ENCODE data around the gene MXD4.

MXD4 gene

GRCh38 chr4:2273221-2273620 is 11.3 kb upstream of the MXD4 start:
- DNase-seq (ENCODE audit: low spot score in 2 of 2) (no peak), ATAC-seq (no peak)
- Mint-ChIP-seq H3K4me1 (no peaks in the 10 kb centered on the region), H3K9me3 (no peaks in the 10 kb centered on the region), H3K4me3 (no peak overlapping the region), H3K27ac (no peak overlapping the region), H3K36me3 (no peaks in the 10 kb centered on the region)

DNA sequence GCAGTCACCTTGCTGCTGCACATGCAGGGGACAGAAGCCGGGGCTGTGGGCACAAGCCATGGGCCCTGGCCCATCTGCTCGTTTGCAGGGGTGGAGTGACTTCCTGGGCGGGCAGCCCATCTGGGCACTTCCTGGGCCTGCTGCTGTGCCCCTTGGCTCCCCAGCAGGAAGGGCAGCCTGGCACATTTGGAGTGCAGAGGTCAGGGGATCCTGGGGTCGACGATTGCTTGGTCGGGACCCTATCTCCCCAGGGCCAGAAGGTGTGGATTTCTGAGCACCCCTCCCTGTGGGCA is 10.9 kb upstream of the MXD4 start:
- Mint-ChIP-seq H3K4me1 (no peaks in the 10 kb centered on the region), H3K27ac (no peak overlapping the region), H3K4me3 (no peak overlapping the region), H3K36me3 (no peaks in the 10 kb centered on the region), H3K9me3 (no peaks in the 10 kb centered on the region)
- ATAC-seq (no peak), DNase-seq (ENCODE audit: low spot score in 2 of 2) (no peak)

- Mint-ChIP-seq H3K4me3 (no peak overlapping the region), H3K9me3 (no peaks in the 10 kb centered on the region), H3K27ac (no peak overlapping the region), H3K4me1 (no peaks in the 10 kb centered on the region), H3K36me3 (no peaks in the 10 kb centered on the region)
- DNase-seq (ENCODE audit: low spot score in 2 of 2) (no peak), ATAC-seq (no peak)
These were observed 10.3 kb upstream of the MXD4 start for GRCh38 chr4:2272026-2272827.

DNA sequence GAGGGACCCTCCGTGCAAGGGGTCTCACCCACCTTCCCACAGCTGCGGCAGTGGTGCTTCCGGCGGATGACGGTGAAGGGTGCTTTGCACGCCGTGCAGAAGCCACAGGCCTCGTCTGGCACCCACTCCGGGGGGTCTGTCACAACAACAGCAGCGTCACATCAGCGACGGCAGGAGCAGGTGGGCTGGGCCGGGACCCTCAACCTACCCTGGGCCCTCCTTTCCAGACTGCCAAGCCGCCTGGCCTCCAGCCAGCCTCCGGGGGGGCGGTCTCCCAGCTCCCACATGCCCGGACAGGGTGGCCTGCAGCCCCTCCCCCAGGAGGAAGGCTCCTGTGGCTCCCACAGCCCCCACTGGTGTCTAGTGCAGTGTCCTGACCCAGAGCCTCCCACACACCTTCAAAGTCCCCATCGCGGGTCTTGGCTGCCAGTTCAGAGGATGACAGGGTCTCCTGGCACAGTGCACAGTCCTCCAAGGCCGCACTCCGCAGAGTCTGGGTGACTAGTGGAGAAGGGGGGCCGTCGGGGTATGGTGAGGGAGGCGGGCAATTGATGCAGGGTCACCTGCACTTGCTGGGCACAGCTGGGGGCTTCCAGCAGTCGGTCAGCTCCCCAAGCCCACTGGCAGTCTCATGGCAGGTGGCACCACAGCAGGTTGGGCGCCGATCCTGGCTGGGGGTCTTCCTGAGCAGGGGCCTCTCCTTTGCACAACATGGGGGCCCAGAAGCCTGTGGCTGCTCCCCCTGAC is 9.5 kb upstream of the MXD4 start:
- Mint-ChIP-seq H3K27ac (no peak overlapping the region), H3K4me1 (no peaks in the 10 kb centered on the region), H3K36me3 (no peaks in the 10 kb centered on the region), H3K9me3 (no peaks in the 10 kb centered on the region), H3K4me3 (no peak overlapping the region)
- ATAC-seq (no peak), DNase-seq (ENCODE audit: low spot score in 2 of 2) (no peak)

DNA sequence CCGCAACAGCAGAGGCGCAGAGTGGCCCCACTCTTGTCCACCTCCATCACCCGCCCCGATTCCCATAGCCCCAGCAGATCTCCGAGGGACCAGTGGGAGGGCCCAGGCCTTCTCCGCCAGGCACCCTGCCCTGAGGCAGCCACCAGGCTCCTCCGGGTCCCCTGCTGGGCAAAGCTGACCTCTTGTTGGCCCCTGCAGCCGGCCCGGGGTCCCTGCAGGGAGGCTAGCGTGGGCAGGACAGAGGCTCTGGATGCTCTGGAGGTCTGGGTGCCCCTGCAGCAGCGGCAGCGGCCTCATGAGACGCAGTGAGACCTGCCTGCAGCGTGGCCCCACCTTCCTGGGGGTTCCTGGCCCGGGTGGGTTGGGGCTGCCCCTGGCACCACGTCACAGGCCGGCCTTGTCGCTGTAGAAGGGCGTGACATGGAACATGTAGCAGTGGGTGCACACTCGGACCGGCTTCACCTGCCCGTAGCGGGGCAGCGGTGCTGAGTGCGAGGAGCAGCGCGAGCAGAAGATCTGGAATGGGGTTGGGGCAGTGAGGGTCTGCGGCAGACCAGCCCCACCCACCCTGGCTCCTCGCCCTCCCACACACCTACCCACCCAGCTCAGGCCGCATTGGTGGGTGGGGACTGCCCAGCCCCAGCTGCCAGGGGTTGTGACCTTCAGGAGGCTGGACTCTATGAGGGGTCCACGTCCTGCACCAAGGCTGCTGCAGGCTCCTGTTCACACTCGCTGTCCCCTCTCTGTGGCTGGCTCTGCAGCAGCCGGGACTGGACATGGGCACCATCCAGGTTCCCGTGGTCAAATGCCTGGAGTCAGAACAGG is 8.6 kb upstream of the MXD4 start:
- Mint-ChIP-seq H3K36me3 (no peaks in the 10 kb centered on the region), H3K27ac (no peak overlapping the region)

DNA sequence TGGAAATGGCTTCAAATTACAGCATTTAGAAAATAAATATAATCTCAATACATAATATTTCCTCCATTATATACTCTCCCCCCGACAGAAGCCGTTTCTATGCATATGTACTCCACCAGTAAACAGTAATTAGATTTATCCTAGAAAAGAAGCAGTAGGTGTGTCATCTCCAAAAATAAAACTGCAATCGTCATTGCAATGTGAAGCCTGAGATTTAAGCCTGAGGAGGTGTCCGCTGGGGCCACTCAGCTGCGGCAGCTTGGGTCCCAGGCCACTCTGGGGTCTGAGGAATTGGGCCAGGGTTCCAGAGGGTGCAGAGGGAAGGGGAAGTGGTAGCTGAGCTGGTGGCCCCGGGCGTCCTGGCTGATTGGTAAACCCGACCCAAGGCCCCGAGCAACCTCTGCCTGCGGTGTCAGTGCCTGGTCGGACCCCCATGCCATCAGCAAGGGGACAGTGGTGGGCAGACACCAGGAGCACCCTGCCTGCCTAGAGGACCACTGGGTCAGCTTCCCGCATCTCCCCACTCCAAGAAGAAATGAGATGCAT is 7.8 kb upstream of the MXD4 start:
- no peak for ATAC-seq

More for the DNA sequence above, 8.6 kb upstream of the MXD4 start:
- Mint-ChIP-seq H3K4me3 (no peak overlapping the region), H3K4me1 (no peaks in the 10 kb centered on the region), H3K9me3 (no peaks in the 10 kb centered on the region)
- ATAC-seq (no peak), DNase-seq (ENCODE audit: low spot score in 2 of 2) (no peak)

DNA sequence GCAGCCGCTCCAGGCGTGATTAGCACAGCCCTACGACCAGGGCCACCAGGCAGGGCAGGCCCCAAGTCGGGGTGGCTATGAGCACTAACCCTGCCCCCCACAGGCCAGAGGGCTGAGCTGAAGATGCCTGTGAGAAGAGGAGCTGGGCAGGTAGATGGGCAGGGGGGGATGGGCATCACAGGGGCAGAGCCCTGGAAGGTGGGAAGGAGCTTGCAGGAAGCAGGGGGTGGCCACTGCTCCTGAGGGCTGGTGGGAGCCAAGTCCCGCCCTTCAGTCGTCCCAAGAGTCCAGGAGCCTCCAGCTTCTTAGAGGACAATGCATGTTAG is 7.3 kb upstream of the MXD4 start:
- no peak for ATAC-seq
- H3K27ac Mint-ChIP-seq, result no peak overlapping the region

More for the DNA sequence above, 7.8 kb upstream of the MXD4 start:
- Mint-ChIP-seq H3K4me1 (no peaks in the 10 kb centered on the region), H3K27ac (no peak overlapping the region), H3K4me3 (no peak overlapping the region), H3K36me3 (no peaks in the 10 kb centered on the region), H3K9me3 (no peaks in the 10 kb centered on the region)
- no peak for DNase-seq (ENCODE audit: low spot score in 2 of 2)

DNA sequence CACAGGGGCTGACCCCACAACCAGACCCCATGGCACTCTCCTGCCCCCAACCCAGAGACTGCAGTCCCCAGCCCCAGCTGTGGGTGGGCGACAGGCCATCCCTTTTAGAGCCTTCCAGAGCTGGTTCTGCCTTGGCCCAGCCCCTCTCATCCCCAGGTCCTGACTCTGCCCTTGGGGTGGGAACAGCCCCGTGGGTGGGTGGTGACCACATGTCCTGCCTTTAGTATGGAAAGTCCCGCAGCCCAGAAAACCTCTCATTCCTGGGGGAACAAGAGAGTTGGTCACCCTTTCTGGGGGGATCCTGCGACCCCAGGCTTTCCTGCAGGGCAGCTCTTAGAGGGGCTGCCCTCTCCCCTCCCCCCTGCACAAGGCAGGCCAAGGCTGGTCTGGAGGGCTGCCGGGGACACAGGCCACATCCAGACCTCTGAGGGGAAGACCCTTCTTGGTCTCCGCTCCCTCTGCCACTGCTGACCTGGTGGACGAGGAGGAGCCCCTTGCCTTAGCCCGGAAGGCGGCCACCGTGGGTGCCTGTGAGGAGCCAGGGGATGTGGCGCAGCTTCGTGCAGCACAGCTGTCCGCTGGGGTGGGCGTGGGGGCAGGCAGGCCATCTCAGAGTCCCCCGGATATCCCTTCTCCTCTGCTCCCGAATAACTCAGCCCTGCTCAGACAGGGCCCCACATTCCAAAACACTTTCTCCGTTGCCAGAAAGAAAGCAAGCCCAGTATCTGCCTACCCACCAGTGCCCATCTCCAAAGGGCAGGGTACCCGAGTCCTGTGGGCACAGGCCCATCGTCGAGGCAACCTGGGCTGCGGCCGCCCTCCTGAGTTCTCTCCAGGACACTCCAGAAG is 6.7 kb upstream of the MXD4 start:
- Mint-ChIP-seq H3K4me3 (no peak overlapping the region), H3K27ac (no peak overlapping the region), H3K9me3 (no peaks in the 10 kb centered on the region), H3K4me1 (no peaks in the 10 kb centered on the region), H3K36me3 (peaks cover 8% of the 10 kb centered on the region)
- ATAC-seq (no peak), DNase-seq (ENCODE audit: low spot score in 2 of 2) (no peak)

More for the DNA sequence above, 7.3 kb upstream of the MXD4 start:
- Mint-ChIP-seq H3K36me3 (peaks cover 5% of the 10 kb centered on the region), H3K4me1 (no peaks in the 10 kb centered on the region), H3K9me3 (no peaks in the 10 kb centered on the region), H3K4me3 (no peak overlapping the region)
- no peak for DNase-seq (ENCODE audit: low spot score in 2 of 2)

DNA sequence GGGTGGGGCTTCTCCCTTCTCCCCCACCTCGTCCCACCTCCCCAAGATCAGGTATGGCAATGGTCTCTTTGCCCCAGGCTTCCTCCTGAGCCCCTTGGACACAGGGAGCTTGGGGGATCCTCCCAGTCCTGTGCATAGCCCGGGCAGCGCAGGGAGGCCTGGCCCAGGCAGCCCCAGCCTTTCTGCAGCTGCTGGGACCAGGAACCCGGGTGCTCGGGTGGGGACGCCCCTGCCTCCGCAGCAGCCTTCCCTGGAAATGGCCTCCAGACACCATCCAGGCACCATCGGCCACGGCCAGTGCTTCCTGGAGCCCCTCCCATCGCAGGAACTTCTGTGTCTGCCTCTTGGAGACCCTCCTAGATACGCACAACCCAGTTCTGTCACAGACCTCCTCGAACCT is 5.9 kb upstream of the MXD4 start:
- Mint-ChIP-seq H3K4me3 (no peak overlapping the region), H3K4me1 (no peaks in the 10 kb centered on the region), H3K36me3 (peaks cover 8% of the 10 kb centered on the region), H3K27ac (no peak overlapping the region), H3K9me3 (no peaks in the 10 kb centered on the region)
- DNase-seq (ENCODE audit: low spot score in 2 of 2), result no peak
- ATAC-seq, result no peak

DNA sequence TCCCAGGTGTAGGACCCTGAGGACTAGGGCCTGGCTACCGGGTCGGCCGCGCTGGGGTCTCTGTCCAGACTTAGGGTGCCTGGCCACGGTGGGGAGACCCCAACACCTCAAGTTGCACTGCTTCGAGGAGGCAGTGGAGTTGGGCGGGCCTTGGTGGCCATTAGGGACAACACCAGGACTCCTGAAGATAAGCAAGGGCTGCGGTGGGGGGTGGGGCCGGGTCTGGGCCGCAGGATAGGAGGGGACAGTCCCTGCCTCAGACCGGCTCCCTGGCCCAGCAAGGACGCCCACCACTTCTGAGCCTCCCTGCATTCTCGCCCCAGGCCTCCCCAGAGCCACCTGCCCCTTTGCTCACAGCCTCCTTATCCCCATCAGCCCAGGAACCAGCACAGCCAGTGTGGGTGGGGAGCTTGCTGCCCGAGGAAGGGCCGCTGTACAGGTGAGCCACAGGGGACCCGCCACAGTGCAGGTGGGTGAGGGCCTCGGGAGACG is 5.5 kb upstream of the MXD4 start:
- Mint-ChIP-seq H3K36me3 (peaks cover 8% of the 10 kb centered on the region), H3K27ac (no peak overlapping the region), H3K9me3 (no peaks in the 10 kb centered on the region), H3K4me3 (no peak overlapping the region), H3K4me1 (no peaks in the 10 kb centered on the region)
- DNase-seq (ENCODE audit: low spot score in 2 of 2), result no peak
- ATAC-seq, result no peak

DNA sequence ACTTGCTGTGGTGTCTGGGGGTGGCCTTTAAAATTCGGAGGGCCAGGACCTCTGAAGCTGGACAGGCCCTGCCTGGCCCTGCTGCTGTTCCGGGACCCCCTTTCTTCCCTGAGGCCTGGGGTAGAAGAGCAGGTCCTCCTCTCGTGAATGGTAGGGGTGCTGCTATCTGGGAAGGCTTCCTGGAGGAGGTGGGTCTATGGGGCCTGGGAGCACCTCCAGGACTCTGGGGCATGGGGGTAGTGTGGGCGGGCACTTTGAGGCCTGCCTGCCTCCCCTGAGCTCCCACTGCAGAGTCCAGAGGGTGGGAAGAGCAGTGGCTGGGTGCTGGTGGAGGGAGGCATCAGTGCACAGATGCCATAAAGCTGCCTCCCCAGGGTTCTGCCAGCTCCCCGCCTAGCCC is 4.9 kb upstream of the MXD4 start:
- no peaks in the 10 kb centered on the region for H3K9me3 Mint-ChIP-seq
- DNase-seq (ENCODE audit: low spot score in 2 of 2) (no peak), ATAC-seq (no peak)
- peaks cover 8% of the 10 kb centered on the region for H3K36me3 Mint-ChIP-seq
- H3K4me1 Mint-ChIP-seq, result no peaks in the 10 kb centered on the region
- H3K4me3 Mint-ChIP-seq, result no peak overlapping the region
- H3K27ac Mint-ChIP-seq, result peak overlapping the region; percentile 78

DNA sequence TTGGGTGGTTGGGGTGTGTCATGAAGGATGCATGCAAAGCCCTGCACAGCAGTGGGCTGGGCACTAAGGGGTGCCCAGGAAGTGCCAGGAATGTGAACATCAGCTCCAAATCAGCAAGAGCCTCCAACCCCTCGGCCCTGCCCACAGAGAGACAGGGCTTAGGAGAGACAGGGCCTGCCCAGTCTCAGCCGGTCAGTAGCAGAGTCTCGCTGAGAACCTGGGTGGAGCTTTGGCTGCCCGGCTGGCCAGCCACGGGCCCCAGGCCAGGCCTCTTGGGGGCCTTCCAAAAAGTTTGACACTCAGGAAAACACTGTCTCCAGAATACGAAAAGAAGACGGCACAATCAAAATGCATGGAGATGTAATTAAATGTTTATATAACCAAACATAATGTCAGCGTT is 4.3 kb upstream of the MXD4 start:
- peak overlapping the region; percentile 78 for H3K27ac Mint-ChIP-seq
- H3K4me1 Mint-ChIP-seq, result no peaks in the 10 kb centered on the region
- H3K36me3 Mint-ChIP-seq, result peaks cover 8% of the 10 kb centered on the region
- H3K4me3 Mint-ChIP-seq, result no peak overlapping the region
- no peak for DNase-seq (ENCODE audit: low spot score in 2 of 2)
- H3K9me3 Mint-ChIP-seq, result no peaks in the 10 kb centered on the region
- ATAC-seq, result no peak

DNA sequence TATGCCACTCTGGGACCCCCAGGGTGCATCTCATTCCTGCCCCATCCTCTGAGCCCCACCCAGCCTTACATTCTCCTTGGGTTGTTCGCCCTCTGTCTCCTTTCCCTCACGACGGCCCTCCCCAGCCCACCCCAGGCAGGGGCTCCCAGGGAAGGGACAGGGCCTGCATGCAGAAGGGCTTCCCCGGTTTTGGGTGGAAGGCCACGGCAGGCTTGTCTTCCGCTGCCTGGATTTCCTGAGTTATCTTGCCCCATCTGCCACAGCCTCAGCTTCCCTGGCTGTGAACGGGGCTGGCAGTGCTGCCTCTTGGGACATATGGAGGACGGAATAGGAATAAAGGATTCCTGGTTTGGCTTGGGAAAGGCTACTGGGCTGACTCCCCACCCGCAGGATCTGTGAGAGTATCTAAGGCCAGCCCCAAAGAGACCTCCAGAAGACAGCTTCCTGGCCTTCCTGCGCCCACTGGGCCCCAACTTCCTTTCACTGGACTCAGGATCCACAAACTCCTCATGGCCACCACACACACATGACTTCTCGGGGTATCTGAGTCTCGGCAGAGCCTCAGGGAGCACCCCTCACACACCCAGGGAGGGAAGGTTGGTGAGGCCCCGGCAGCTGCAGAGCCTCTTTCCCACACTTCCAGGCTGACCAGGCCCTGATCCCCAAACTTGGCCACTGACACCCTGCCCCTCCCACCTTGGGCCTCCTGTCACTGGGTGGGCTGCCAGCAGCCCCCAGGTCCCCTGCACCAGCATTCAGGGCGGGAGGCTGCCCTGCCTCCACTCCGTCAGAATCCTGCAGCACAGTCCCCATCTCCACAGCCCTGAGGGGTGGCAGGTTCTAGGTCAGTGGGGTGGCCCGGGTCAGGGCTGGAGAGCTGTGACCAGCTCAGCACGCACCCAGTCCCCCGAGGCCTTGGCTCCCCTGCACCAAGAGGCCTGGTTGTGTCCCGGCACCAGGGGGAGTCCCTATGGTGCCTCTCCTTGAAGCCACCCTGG is 3.5 kb upstream of the MXD4 start:
- ATAC-seq (no peak), DNase-seq (ENCODE audit: low spot score in 2 of 2) (no peak)
- Mint-ChIP-seq H3K4me1 (no peaks in the 10 kb centered on the region), H3K36me3 (peaks cover 8% of the 10 kb centered on the region), H3K9me3 (no peaks in the 10 kb centered on the region), H3K4me3 (no peak overlapping the region), H3K27ac (no peak overlapping the region)

All from stimulated activated effector memory CD8-positive, alpha-beta T cell treated with anti-CD3 and anti-CD28 coated beads, Interleukin-12 subunit alpha, Interleukin-12 subunit beta, amount 100 ng/mL, for 72 hours (primary cell).